ENCODE data around the gene ADGRD1.

Gene ADGRD1

GRCh38 chr12:131100031-131100674, 146.4 kb downstream of the ADGRD1 start:
- in situ Hi-C loops (cut with MboI; ENCODE audit: low pct_unique_long_range_greater_than_20kb, low sequenced_read_pairs, unreplicated experiment): no loop called here

GRCh38 chr12:131101006-131101405, 147.3 kb downstream of the ADGRD1 start:
- in situ Hi-C loops (cut with MboI; ENCODE audit: low pct_unique_long_range_greater_than_20kb, low sequenced_read_pairs, unreplicated experiment): no loop called here
- TF ChIP-seq CTCF (IDR thresholded peaks at IDR 0.05; ENCODE audit: extremely low read depth, insufficient read depth, missing control alignments): no peak

More at GRCh38 chr12:131100031-131100674, 146.4 kb downstream of the ADGRD1 start:
- no peak for DNase-seq (ENCODE audit: low spot score)
- TF ChIP-seq CTCF (IDR thresholded peaks at IDR 0.05; ENCODE audit: extremely low read depth, insufficient read depth, missing control alignments): no peak

GRCh38 chr12:131101703-131102492, 148.2 kb downstream of the ADGRD1 start:
- TF ChIP-seq CTCF (IDR thresholded peaks at IDR 0.05; ENCODE audit: extremely low read depth, insufficient read depth, missing control alignments): no peak
- DNase-seq (ENCODE audit: low spot score): peak; percentile 80
- in situ Hi-C loops (cut with MboI; ENCODE audit: low pct_unique_long_range_greater_than_20kb, low sequenced_read_pairs, unreplicated experiment): no loop called here

More at GRCh38 chr12:131101006-131101405, 147.3 kb downstream of the ADGRD1 start:
- DNase-seq (ENCODE audit: low spot score): no peak

GRCh38 chr12:131102493-131102931, 148.8 kb downstream of the ADGRD1 start:
- no peak for DNase-seq (ENCODE audit: low spot score)
- no peak for TF ChIP-seq CTCF (IDR thresholded peaks at IDR 0.05; ENCODE audit: extremely low read depth, insufficient read depth, missing control alignments)
- in situ Hi-C loops (cut with MboI; ENCODE audit: low pct_unique_long_range_greater_than_20kb, low sequenced_read_pairs, unreplicated experiment): no loop called here

GRCh38 chr12:131102991-131103668, 149.4 kb downstream of the ADGRD1 start:
- TF ChIP-seq CTCF (IDR thresholded peaks at IDR 0.05; ENCODE audit: extremely low read depth, insufficient read depth, missing control alignments): no peak
- in situ Hi-C loops (cut with MboI; ENCODE audit: low pct_unique_long_range_greater_than_20kb, low sequenced_read_pairs, unreplicated experiment): no loop called here
- DNase-seq (ENCODE audit: low spot score): peak; percentile 72

- in situ Hi-C loops (cut with MboI; ENCODE audit: low pct_unique_long_range_greater_than_20kb, low sequenced_read_pairs, unreplicated experiment): no loop called here
- no peak for DNase-seq (ENCODE audit: low spot score)
Observed at GRCh38 chr12:131103669-131104462, 150.2 kb downstream of the ADGRD1 start.

More at GRCh38 chr12:131103669-131104462, 150.2 kb downstream of the ADGRD1 start:
- no peak for TF ChIP-seq CTCF (IDR thresholded peaks at IDR 0.05; ENCODE audit: extremely low read depth, insufficient read depth, missing control alignments)

Data from GM13977 (cell line).